ENCODE data around the gene UMOD. TPM values are rescaled to one million over a fixed set of nuclear protein-coding genes. Genes with fewer than 3 reads are reported as not detected.
"Not testable (repeated sequence)": the region's sequence is repeated elsewhere in the genome, so short reads cannot be mapped to it uniquely, and the experiment has no call there.

Gene UMOD
- total RNA-seq, 1 experiment from 2014 or later = not detected

GRCh38 chr16:20313741-20314140 is 38.8 kb downstream of the UMOD start:
- ATAC-seq = no peak
- no peaks in the 10 kb centered on the region for H3K9me2 ChIP-seq (replicated peaks; ENCODE audit: low read length)
- H3K36me3 ChIP-seq (ENCODE audit: low read depth, low read length) = no peaks in the 10 kb centered on the region
- no peaks in the 10 kb centered on the region for H3K9me3 ChIP-seq (ENCODE audit: low read length)
- H3K4me1 ChIP-seq (ENCODE audit: insufficient read depth, low read length) = no peaks in the 10 kb centered on the region
- no peaks in the 10 kb centered on the region for H3K27me3 ChIP-seq (ENCODE audit: low read length)
- BruUV-seq (replicated peaks) = no TSS peak
- no peak for TF ChIP-seq EZH2 (IDR thresholded peaks at IDR 0.05; ENCODE audit: low read length, unreplicated experiment)
- no peak for TF ChIP-seq EZH2phosphoT487 (IDR thresholded peaks at IDR 0.05; ENCODE audit: borderline replicate concordance, low read length)
- no peak for TF ChIP-seq CTCF (conservative IDR thresholded peaks at IDR 0.05; ENCODE audit: low read depth, low read length)
- CTCF ChIA-PET = no interaction called here
- H3K4me3 ChIP-seq (ENCODE audit: low read length) = no peak overlapping the region
- no peaks in the 10 kb centered on the region for H3K79me2 ChIP-seq (ENCODE audit: low read length)
- no peak for DNase-seq
- intact Hi-C loops (cut with micrococcal nuclease) = no loop called here
- no peak overlapping the region for H3K27ac ChIP-seq (ENCODE audit: low read length)
- H2AFZ ChIP-seq (ENCODE audit: low read length) = no peak overlapping the region
- H4K20me1 ChIP-seq (ENCODE audit: low read length) = no peaks in the 10 kb centered on the region
- no peaks in the 10 kb centered on the region for H3F3A ChIP-seq (ENCODE audit: low read length, unreplicated experiment)
- H3K4me2 ChIP-seq (ENCODE audit: low read length) = no peak overlapping the region
- H3K9ac ChIP-seq (ENCODE audit: low read length) = no peak overlapping the region
- POLR2A ChIA-PET (ENCODE audit: unreplicated experiment) = no interaction called here

GRCh38 chr16:20312536-20313095 is 39.9 kb downstream of the UMOD start:
- H3K36me3 ChIP-seq (ENCODE audit: low read depth, low read length); intact Hi-C loops (cut with micrococcal nuclease); H3K4me3 ChIP-seq (ENCODE audit: low read length); H3K4me2 ChIP-seq (ENCODE audit: low read length); POLR2A ChIA-PET (ENCODE audit: unreplicated experiment); H3K4me1 ChIP-seq (ENCODE audit: insufficient read depth, low read length); H2AFZ ChIP-seq (ENCODE audit: low read length); H3K79me2 ChIP-seq (ENCODE audit: low read length); ATAC-seq; H3K27ac ChIP-seq (ENCODE audit: low read length); H3K9ac ChIP-seq (ENCODE audit: low read length); CTCF ChIA-PET; H3K9me2 ChIP-seq (replicated peaks; ENCODE audit: low read length); H3K9me3 ChIP-seq (ENCODE audit: low read length); H3K27me3 ChIP-seq (ENCODE audit: low read length); H3F3A ChIP-seq (ENCODE audit: low read length, unreplicated experiment); DNase-seq; H4K20me1 ChIP-seq (ENCODE audit: low read length); BruUV-seq (replicated peaks): not testable (repeated sequence)

GRCh38 chr16:20311548-20311947 is 41.0 kb downstream of the UMOD start:
- no peaks in the 10 kb centered on the region for H3K9me2 ChIP-seq (replicated peaks; ENCODE audit: low read length)
- no peak overlapping the region for H3K4me3 ChIP-seq (ENCODE audit: low read length)
- no peak overlapping the region for H3K9ac ChIP-seq (ENCODE audit: low read length)
- H3K79me2 ChIP-seq (ENCODE audit: low read length) = no peaks in the 10 kb centered on the region
- intact Hi-C loops (cut with micrococcal nuclease) = no loop called here
- H3K9me3 ChIP-seq (ENCODE audit: low read length) = no peaks in the 10 kb centered on the region
- H3K27me3 ChIP-seq (ENCODE audit: low read length) = no peaks in the 10 kb centered on the region
- no peaks in the 10 kb centered on the region for H4K20me1 ChIP-seq (ENCODE audit: low read length)
- TF ChIP-seq EZH2 (IDR thresholded peaks at IDR 0.05; ENCODE audit: low read length, unreplicated experiment) (no peak), EZH2phosphoT487 (IDR thresholded peaks at IDR 0.05; ENCODE audit: borderline replicate concordance, low read length) (no peak), CTCF (conservative IDR thresholded peaks at IDR 0.05; ENCODE audit: low read depth, low read length) (no peak)
- CTCF ChIA-PET = no interaction called here
- POLR2A ChIA-PET (ENCODE audit: unreplicated experiment) = no interaction called here
- H3F3A ChIP-seq (ENCODE audit: low read length, unreplicated experiment) = no peaks in the 10 kb centered on the region
- no peak overlapping the region for H2AFZ ChIP-seq (ENCODE audit: low read length)
- ATAC-seq = no peak
- no peak overlapping the region for H3K4me2 ChIP-seq (ENCODE audit: low read length)
- H3K27ac ChIP-seq (ENCODE audit: low read length) = no peak overlapping the region
- no peaks in the 10 kb centered on the region for H3K4me1 ChIP-seq (ENCODE audit: insufficient read depth, low read length)
- no peak for DNase-seq
- BruUV-seq (replicated peaks) = no TSS peak
- H3K36me3 ChIP-seq (ENCODE audit: low read depth, low read length) = no peaks in the 10 kb centered on the region
